Middle frontal gyrus (tissue), 1 donor: ENCODE measurements around the gene UBE3B.

Experiments used
- DNase-seq: peaks from one replicate; pipeline ENCODE4 v3.0.0-alpha.2; 2015; ENCODE audit warnings: low spot score; ENCODE audit errors: extremely low spot score

Gene UBE3B

DNA sequence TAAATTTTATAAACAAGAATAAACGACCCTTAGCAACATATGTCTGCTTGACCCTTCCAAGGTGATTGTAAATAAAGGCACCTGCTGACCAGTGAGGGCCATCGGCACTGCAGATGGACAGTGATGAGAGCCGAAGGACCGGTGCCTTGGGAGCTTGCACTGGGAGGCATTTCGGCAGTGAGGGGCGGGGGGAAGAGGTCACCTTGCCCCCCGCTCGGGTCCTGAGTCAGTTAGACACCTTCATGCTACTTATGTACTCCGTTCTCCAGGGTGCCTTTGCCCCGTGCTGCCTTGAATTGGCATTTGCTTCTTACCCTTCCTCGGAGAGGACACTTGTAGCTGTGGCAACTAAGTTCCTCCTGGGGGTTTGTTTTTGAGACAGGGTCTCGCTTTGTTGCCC lies 72.8 kb downstream of the UBE3B start:
- DNase-seq: no peak

DNA sequence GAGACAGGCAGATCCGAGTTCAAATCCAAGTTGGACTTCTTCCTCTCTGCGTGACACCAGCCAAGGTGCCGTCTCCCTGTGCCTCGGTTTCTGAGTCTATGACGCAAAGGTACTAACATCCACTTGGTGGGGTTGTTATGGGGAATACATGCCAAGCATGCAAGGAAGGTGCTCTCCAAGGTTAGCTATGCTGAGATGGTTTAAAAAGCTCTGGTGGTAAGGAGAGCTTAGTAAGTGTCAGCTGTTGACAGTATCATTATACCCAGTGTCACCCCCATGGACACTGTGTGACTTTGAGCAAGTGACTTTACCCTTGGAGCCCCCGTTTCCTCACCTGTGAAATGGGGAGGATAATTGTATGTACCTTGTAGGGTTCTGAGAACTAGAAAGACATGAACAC lies 73.7 kb downstream of the UBE3B start:
- no peak for DNase-seq

DNA sequence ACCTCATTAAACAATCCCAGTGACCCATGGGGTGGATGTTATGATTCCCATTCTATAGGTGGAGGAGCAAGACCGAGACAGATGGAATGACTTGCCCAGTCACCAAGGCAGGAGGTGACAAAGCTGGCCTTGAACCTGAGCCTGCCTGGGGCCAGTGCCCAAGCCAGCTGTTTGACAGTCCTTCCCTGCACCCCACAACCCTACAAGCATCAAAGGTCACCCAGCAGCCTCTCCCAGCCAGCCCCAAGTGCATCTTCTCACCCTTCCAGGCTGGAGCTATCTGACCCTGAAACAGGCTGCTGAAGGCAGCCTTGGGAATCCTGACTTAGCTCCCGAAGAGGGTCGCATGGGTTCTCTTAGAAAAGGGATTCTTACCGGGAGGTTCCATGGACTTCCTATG lies 75.5 kb downstream of the UBE3B start:
- DNase-seq: no peak

DNA sequence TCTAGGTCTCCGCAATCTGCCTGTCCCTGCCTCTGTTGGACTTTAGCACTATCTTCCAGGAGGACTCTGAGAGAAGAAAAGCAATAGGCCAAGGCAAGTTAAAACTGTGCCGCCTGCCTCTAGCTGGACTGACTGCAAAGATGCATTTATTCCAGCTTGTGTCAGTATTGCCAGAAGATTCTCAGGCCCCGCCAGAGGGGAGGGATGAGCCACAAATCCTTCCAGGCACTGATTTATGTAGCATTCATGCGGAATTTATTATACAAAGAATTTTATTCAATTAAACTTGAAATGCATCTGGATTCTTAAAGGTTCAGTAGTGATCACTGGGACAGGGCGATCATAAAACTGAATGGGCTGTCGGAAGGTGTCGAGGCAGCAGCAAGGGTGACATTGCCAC lies 76.0 kb downstream of the UBE3B start:
- DNase-seq: no peak

DNA sequence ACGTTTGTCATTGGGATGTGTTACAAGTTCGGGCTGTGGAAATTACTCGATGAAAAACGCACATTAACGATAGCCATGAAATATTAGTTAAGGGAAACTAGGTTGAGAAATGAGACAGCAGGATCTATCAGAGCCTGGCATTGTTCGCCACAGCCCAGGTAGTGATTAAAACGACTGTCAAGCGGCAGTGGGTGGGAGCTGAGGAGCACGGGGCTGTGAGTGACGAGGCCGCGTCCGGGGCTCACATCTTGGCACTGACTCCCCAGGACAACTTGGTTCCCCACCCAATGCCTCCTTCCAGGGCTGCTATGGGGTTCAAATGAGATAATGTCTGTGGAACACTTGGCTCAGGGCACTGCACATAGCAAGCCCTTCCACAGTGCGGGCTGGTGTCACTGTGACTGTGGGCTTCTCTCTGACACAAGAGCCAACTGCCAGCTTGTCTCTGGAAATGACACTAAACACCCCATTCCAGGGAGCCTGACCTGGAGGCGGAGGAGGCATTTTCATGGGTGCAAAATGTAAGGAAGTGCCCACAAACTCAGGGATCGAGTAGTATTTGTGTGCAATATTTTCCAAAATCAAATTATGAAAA lies 76.6 kb downstream of the UBE3B start:
- no peak for DNase-seq

DNA sequence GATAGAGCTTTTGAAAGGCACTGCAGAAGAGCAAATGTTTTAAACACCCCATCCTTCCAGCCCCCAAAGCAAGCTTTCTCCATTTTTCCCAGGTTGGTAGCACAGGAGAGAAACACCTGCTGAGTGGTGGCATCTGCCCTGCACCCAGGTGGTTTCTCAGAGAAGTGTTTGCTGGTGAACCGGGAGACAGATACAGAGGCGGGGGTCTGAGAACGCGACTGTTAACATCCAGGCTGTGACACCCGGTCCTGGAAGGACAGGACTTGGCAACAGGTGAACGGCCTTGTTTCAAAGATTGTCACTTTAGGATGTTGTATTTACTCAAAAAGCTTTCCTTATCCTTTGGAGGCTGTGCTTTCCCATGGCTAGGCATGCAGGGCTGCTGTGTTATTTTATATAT lies 77.3 kb downstream of the UBE3B start:
- DNase-seq: no peak

DNA sequence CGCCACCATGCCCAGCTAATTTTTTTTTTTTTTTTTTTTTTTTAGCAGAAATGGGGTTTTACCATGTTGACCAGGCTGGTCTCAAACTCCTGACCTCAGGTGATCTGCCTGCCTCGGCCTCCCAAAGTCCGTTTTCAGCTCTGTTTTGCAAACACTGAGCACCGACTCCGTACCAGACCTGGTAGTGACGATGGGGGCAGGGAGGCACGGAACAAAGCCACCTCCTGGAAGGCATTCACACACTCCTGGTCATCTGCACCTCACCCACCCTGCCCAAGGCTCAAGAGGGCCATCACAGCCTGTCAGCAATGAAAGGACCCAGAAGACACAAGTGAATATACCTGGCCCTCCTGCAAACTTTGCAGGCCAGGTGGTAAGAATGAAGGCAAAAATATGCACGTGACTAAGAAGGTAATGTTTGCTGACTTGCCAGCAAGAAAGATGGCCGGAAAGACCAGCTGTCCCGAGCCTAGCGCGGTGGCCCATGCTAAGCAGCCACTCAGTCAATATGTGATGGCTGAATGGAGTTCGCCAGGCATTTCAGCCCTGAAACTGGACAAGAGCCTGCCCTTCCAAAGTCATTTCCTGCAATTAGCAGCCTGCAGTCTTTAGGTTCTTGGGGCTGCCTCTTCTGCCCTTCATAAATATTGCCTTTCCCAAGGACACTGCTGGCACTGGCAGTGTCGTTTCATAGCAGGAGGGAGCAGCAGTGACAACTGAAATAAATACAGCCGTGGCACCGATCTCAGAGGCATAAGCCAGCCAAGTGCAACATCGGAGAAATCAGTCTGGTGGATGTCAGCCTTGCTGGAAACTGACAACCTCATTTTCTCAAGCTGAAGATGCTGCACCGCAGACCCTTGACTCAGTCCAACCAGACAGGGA lies 78.2 kb downstream of the UBE3B start:
- no peak for DNase-seq

DNA sequence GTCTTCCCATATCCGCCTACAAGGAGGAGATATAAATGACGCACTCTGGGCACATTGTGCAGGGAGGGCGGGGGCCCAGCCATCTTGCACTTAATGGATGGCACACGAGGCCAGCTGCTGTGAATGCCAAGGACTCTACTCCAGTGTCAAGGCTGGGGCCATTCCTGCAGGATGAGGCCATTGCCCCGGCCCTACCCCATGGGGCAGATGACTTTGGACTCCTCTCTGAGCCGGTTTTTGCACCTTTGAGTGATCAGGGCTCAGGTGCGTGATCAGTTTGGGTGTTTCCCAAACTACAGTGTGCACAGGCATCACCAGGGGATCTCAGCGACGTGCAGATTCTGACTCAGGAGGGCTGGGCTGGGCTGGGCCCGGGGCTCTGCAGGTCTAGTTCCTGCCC lies 79.8 kb downstream of the UBE3B start:
- no peak for DNase-seq

DNA sequence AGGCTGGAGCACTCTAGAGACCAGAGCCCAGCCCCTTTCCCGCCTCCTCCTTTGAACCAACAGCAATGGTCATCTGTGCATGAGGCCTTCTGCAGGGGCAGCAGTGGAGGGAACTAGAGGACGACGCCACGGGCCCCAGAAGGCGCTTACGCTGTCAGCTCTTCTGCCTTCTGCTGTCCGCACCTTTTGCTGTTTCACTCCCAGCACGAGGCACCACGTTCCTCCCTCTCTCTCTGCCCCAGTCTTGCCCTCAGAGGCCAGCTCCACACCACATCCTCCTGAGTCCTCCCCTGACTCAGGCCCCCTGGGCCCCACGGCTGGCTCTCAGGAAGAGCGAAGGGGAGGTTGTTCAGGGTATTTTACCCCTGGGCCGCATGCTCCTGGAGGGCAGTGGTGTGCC lies 80.4 kb downstream of the UBE3B start:
- DNase-seq: no peak

DNA sequence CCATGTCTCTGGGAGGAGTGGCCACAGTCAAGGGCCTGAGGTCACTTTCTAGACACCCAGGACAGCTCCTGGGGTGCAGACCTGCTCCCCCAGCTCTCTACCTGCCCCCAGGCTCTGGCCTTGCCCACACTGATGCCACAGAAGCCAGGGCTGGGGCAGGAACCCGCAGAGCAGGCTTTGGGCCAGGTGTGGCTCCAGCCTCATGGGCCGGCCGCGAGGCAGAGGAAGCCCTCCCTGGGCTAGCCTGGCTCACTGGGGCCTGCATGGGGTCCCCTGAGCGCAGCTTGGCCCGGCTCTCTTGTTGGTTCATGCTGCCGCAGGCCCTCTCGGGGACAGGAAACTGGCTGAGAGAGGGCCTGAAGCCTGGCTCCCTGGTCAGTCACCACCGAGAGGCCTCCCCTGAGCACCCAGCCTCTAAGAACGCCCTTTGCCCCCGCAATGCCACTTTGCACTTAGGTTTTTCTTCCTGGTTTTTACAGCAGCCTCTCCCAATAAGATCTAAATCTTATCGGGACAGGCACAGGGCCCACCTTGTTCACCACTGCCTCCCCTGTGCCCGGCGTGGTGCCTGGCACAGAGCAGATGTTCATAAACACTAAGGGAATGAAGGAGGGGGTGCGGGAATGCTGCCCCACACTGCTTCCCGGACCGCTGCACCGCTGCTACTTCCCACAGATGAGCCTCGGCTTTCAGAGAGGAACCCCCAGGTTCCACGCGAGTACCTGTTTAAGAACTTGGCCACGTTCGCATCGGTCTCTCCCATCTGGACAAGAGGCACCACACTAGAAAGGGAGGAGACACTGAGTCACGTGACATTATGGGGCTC lies 81.2 kb downstream of the UBE3B start:
- DNase-seq: no peak

DNA sequence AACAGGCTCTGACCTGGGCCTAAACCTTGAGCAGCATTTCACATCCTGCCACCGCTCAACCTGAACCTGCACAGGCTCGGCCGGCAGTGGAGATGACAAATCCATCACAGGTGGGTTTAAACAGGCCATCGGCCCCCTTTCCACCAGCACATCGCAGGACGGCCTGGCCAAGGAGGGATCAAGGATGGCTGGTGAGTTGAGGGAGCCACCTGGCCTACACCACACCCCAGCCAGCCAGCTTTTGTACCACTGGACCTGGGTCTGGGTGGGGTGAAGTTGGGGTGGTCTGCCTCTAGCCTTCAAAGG lies 81.7 kb downstream of the UBE3B start:
- no peak for DNase-seq

DNA sequence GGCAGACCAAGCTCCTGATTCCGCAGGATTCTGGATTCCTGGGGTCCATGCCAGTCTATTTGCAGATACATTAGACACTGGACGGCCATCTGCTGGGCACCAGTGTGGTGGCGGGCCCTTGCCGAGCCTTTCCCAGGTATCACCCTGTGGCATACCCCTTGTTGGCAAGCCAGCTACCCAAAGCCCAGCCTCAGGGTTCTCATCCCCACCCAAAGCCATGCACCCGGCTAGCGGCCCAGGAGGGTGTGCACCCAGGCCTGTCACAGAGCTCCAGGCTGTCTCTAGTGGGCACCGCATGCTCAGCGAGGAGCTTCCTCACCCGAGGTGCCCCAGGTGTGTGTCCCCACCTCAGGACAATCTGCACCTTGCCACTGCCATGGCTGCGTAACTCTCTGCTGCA lies 82.2 kb downstream of the UBE3B start:
- DNase-seq: no peak

DNA sequence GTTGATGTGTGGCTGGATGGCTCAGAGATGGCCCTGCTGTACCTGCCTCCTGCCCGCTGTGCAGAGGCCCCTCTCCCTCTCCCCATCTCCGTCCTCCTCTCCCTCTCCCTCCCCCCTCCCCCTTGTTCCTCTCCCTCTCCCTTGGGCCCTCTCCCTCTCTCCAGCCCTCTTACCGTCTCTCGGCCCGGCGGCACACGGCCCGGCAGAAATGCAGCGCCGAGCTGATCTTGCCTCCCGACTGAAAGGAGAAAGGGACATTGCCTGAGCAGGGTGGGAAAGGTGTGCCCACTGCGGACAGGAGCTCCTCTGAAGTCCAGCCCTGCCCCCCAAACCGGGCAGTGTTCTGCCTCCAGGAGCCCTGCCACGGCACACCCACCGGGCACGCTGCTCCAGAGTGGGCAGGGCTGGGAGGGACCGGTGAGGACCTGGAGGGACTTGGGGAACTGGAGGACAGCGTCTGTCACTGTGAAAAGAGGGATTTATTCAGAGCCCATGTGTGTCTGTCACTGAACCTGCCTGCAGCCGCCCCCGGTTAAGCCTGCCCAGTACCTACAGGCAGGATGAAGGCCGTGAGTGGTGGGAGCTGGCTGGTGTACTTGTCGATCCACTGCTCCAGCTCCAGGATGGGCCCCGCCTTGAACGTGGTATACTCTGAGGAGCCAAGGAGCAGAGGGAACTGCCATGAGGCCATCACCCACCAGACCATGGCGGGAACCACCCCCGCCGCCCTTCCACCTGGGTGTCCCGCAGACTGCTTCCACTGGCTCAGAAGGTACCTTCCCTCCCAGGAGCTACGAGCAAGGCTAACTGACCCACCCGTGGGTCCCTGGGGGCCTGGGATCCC lies 83.7 kb downstream of the UBE3B start:
- no peak for DNase-seq

DNA sequence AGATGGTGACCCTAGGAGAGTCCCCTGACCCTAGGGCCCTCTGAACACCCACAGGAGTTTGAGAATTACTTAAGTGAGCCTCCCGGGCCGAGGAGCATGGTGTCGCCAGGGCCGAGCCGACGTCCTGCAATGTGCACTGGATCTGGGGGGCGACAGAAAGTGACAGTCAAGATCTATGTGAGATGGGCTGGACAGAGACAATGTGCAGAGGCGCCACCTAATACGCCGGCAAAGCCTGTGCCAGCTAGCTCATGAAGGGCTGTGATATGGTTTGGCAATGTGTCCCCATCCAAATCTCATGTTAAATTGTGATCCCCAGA lies 84.2 kb downstream of the UBE3B start:
- no peak for DNase-seq

DNA sequence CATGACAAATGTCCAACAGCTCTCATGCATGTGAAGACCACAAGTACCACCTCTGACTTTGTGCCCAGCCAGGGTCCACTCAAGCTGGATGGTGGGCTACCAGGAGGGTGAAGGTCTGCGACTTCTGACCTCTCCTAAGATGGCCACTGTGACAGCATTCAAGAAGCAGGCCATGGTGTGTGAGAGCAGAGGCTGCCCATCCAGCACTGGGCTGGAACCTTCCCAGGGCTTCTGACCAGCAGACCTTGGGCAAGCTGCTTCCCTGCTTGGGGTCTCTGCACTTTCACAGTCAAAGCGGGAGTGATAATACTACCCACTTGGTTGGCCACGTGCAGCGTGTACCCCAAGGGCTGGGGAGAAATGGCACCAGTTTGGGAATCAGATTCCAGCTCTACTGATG lies 85.4 kb downstream of the UBE3B start:
- no peak for DNase-seq

DNA sequence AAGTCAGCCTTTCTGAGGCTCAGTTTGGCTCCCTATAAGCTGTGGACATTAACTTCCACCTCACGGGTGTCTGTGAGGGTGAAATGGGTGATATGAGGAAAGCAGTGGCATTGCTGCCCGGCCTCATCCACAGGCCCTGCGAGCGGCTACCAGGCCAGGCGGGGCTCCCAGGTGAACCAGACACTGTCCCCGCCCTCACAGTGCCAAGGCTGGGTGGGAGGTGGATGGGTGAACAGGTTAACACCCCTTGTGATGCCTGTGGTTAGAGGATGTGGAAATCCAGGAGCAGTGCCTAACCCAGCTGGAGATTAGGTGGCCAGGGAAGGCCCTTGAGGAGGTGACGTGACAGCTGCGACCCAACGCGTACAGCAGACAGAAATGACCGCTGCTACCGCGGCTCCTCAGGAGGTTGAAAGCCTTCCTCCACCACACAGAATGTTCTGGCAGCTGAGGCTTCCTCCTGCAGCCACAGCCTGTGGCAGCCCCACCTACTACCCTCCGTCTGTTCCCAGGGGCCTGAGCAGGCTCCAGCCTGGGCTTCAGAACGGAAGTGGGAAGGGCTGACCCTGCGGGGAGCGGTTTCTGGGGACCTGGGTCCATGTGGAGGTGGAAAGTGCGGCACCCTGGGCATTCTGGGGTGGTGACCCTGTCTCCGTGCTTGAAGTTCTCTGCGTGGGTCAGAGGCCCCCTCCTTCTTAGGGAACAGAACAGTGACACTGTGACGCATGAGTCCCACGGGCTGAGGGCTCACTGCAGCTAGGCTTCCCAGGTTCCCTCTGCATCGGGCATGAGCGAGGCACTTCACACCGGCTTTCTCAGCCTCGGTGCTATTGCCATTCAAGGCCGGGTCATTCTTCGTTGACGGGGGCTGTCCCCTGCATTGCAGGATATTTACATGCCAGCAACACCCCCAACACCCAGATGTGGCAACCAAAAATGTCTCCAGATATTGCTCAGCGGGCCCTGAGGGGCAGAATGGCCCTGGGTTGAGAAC lies 86.2 kb downstream of the UBE3B start:
- DNase-seq: no peak

DNA sequence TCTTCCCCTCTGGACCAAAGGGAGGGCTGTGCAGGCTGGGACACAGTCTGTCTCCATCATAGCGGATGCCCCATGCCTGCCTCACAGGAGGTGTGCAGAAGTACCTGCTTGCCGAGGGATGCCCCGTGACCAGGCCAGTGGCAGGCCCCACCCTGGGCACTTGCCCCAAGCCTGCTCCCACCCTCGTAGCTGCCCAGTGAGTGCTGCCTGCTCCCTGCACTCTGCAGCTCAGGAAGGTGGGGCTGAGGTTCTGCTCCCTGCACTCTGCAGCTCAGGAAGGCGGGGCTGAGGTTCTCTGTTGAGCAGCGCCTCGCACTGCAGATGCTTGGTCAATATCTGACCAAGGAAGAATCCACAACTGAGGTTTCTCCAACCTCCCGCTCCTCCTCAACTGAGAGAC lies 89.0 kb downstream of the UBE3B start:
- DNase-seq: no peak

DNA sequence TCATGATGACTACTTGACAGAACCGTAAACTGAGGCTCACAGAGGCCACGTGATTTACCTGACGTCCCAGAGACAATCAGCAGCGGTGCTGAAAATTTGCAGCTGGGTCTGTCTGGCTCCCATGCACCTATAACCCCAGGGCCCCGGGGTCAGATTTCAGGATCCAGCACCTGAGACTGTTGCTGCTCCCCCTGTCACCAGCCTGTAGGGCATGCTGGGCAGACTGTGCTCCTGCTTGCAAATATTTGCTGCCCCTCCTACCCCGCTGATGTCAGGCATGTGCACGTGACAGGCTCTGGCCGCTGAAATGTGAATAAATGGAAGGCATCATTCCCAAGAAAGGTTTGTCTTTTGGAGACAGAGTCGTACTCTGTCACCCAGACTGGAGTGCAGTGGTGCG lies 89.9 kb downstream of the UBE3B start:
- DNase-seq: no peak

DNA sequence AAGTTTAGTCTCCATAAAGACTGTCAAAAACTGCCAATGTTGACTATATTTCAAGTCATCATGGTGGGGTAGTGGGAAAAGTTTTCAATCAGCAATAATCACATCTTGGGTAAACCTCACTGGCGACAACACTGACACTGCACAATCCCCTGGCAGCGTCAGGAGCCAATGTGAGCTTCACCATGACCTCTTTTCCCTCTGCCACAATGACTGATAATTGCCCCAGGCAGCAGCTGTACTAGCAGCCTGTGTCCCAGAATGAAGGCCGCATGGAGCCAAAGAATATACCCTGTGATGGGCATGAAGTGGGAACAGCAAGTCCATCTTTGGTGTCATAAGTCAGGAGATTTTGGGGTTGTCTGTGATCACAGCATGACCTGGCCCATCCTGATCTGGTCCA lies 90.5 kb downstream of the UBE3B start:
- DNase-seq: no peak

DNA sequence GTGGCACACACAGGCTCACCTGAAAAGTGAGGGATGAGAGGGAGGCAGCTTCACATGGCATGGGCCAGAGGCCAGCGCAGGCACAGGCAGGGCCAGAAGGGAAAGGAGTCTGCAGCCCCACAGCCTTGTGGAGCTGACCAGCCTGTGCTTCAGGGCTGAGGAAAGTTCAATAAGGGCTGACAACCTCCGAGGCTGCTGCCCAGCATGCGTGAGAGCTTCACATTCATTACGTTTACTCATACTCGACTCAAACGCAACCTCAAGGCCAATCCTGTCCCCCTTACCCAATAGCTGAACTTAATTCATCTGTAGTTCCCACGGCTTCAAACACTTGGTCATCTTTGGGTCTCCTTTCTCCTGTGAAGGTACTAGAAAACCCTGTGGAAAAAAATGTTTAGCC lies 91.1 kb downstream of the UBE3B start:
- DNase-seq: no peak
